Suprapubic skin (tissue), 4 donors: ENCODE data around the gene CD109. TPM values are rescaled to one million over a fixed set of nuclear protein-coding genes. Genes with fewer than 3 reads are reported as not detected.

Source experiments
- DNase-seq, 2 donors: peaks; one replicate each; pipeline ENCODE4 v3.0.0-alpha.2; 2019; ENCODE audit warnings: low spot score in 2 of 2
- H3K27ac ChIP-seq: fragments of 200-600 bp; sonication (generic); one replicate; pipeline ENCODE4 v1.5.1; 2019
- H3K27me3 ChIP-seq: fragments of 200-600 bp; sonication (generic); one replicate; pipeline ENCODE4 v1.5.1; 2019
- H3K36me3 ChIP-seq: fragments of 200-600 bp; sonication (generic); one replicate; pipeline ENCODE4 v1.5.1; 2019
- H3K4me1 ChIP-seq: fragments of 200-600 bp; sonication (generic); one replicate; pipeline ENCODE4 v1.5.1; 2019
- H3K4me3 ChIP-seq: fragments of 200-600 bp; sonication (generic); one replicate; pipeline ENCODE4 v1.5.1; 2019; ENCODE audit warnings: mild to moderate bottlenecking
- H3K9me3 ChIP-seq: fragments of 200-600 bp; sonication (generic); one replicate; pipeline ENCODE4 v1.5.1; 2019
- EP300 ChIP-seq: sonication (generic); formaldehyde crosslinking; IDR thresholded peaks from one replicate; pipeline ENCODE4 v1.6.1; 2017; ENCODE audit warnings: antibody characterized with exemption
- POLR2A ChIP-seq, 2 donors: fragments of 450-650 bp; IDR thresholded peaks; one replicate each; pipeline ENCODE4 v1.6.1; 2017; ENCODE audit warnings: antibody characterized with exemption in 2 of 2, mild to moderate bottlenecking in 2 of 2, moderate library complexity in 2 of 2
- POLR2AphosphoS5 ChIP-seq, 3 donors: sonication (generic); formaldehyde crosslinking; IDR thresholded peaks; one replicate each; pipeline ENCODE4 v1.6.1; 2017; ENCODE audit warnings: antibody characterized with exemption in 3 of 3
- WGBS: methylation state at CpG from one replicate; pipeline ENCODE4 v1.1.5; 2018; 5-methylcytosine and 5-hydroxymethylcytosine counted together
- total RNA-seq, 4 donors: library from RNA; depleted of rRNA; stranded (reverse); fragments of >200 nt; gene quantifications; one replicate each; pipeline ENCODE4 v1.1.0, GENCODE V29; 2016
- TF ChIP-seq, protein P1 (sequence below), 2 donors: fragments of 200-600 bp in 1 of 2; fragments of 450-650 bp in 1 of 2; sonication (generic) in 1 of 2; IDR thresholded peaks; one replicate each; pipeline ENCODE4 v1.5.1; 2016 to 2019; ENCODE audit warnings: antibody characterized with exemption in 2 of 2, mild to moderate bottlenecking in 1 of 2, moderate library complexity in 1 of 2

CD109 gene
- total RNA-seq, 4 donors from 2014 or later, result 27.5 to 48.2 (median 43.1) TPM

DNA sequence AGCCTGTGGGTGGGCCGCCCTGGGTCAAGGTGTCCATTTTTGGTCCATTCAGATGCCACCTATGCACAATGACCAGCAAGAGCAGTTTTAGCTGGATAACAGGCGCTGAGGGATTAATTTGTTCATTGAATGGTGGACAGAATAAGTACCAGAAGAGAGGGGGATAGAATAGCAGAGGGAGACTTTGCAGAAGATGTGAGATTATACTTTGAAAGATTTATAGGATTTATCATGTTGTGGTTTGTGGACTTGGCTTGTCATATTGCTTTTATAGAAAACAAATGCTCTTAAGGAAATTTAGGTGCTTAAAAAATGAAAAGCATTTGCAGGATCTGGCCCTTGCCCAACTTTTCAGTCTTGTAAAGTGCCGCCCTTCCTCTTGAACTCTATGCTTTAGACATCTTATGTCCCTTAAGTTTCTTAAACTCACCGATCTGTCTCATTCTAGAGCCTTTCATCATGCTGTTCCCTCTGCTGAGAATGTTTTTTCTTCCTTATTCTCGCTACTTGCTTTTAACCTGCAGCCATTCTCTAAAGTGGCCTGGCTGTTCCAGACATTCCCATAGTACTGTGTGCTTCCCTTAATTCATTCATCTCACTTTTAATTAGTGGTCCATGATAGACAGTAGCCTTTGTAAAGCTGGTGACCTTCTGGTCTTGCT is 42.5 kb downstream of the CD109 start:
- H3K4me1 ChIP-seq, result no peaks in the 10 kb centered on the region
- no peak overlapping the region for H3K4me3 ChIP-seq
- peaks cover 21% of the 10 kb centered on the region for H3K36me3 ChIP-seq
- no peak for DNase-seq
- TF ChIP-seq POLR2AphosphoS5 (IDR thresholded peaks at IDR 0.05) (no peak), EP300 (no peak), POLR2A (IDR thresholded peaks at IDR 0.05) (no peak)
- TF ChIP-seq, protein P1, sequence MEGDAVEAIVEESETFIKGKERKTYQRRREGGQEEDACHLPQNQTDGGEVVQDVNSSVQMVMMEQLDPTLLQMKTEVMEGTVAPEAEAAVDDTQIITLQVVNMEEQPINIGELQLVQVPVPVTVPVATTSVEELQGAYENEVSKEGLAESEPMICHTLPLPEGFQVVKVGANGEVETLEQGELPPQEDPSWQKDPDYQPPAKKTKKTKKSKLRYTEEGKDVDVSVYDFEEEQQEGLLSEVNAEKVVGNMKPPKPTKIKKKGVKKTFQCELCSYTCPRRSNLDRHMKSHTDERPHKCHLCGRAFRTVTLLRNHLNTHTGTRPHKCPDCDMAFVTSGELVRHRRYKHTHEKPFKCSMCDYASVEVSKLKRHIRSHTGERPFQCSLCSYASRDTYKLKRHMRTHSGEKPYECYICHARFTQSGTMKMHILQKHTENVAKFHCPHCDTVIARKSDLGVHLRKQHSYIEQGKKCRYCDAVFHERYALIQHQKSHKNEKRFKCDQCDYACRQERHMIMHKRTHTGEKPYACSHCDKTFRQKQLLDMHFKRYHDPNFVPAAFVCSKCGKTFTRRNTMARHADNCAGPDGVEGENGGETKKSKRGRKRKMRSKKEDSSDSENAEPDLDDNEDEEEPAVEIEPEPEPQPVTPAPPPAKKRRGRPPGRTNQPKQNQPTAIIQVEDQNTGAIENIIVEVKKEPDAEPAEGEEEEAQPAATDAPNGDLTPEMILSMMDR (IDR thresholded peaks at IDR 0.05), result no peak
- no peaks in the 10 kb centered on the region for H3K27me3 ChIP-seq
- 77% methylated on average over 5 of the region's 5 CpGs for WGBS
- no peak overlapping the region for H3K27ac ChIP-seq
- no peaks in the 10 kb centered on the region for H3K9me3 ChIP-seq

DNA sequence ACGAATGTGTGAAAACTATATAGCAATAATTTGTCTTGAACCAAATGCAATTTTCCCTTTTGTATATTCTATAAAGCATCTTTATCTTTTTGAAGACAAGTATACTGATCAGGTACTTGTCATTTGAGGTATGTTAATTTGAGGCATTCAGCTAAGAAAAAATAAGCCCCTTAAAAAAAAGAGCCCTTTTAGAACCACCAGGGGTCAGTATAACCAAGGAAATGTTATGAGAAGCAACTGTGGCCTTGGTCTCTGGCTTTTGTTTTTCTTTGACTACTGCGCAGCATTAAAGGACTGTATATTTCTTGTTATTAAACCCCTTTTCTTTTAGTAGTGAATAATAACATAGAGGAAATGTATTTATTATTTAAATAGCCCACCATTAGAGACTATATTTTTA is 43.1 kb downstream of the CD109 start:
- 68% methylated on average over 2 of the region's 2 CpGs for WGBS
- no peaks in the 10 kb centered on the region for H3K9me3 ChIP-seq
- H3K27ac ChIP-seq, result no peak overlapping the region
- H3K4me3 ChIP-seq, result no peak overlapping the region
- no peak for DNase-seq
- H3K27me3 ChIP-seq, result no peaks in the 10 kb centered on the region
- H3K36me3 ChIP-seq, result peaks cover 17% of the 10 kb centered on the region
- TF ChIP-seq, protein P1 (IDR thresholded peaks at IDR 0.05), result peak; percentile 50 to 56
- TF ChIP-seq POLR2AphosphoS5 (IDR thresholded peaks at IDR 0.05) (no peak), EP300 (no peak), POLR2A (IDR thresholded peaks at IDR 0.05) (no peak)
- H3K4me1 ChIP-seq, result no peaks in the 10 kb centered on the region

DNA sequence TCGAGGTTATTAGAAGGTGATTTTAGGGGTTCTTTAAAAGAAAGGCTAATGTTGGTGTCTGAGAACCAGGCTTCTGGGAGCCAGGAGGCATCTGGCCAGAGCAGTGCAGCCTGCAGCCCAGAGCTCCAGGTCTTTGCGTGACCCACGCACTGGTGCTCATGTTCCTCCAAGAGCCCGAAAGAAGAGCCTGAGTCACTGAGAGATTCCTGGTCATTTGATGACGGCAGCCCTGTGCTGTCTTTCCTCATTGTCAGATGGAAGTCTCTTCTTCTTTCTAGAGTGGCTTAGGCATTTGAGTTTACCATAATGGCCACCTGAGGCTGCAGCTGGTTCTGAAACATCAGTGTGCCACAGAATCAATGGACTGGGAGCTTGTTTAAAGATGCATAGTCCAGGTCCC is 46.4 kb downstream of the CD109 start:
- Histone ChIP-seq H3K27ac (no peak overlapping the region), H3K4me3 (no peak overlapping the region), H3K4me1 (no peaks in the 10 kb centered on the region), H3K27me3 (no peaks in the 10 kb centered on the region), H3K36me3 (peaks cover 5% of the 10 kb centered on the region), H3K9me3 (no peaks in the 10 kb centered on the region)
- no peak for TF ChIP-seq POLR2AphosphoS5 (IDR thresholded peaks at IDR 0.05)
- no peak for TF ChIP-seq EP300
- TF ChIP-seq, protein P1 (IDR thresholded peaks at IDR 0.05), result no peak
- no peak for TF ChIP-seq POLR2A (IDR thresholded peaks at IDR 0.05)
- no peak for DNase-seq
- WGBS, result 94% methylated on average over 5 of the region's 5 CpGs

DNA sequence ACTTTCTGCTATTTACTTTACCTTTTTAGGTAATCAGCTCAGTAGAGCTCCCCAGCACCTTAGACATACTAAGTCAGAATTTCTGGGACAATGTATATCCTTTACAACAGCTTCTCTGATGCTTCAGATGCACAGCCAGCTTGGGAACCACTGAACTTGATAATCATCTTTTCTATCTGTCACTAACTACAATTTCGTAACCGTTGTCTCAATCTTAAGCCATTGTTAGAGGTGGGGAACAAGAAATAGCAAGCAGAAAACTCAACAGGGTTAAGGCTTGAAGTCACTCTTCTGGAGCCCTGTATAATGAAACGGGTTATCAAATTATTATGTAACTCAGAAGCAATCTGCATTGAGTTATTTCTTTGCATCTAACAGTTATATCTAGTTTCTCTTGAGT is 47.1 kb downstream of the CD109 start:
- peaks cover 2% of the 10 kb centered on the region for H3K36me3 ChIP-seq
- H3K27me3 ChIP-seq, result no peaks in the 10 kb centered on the region
- no peaks in the 10 kb centered on the region for H3K4me1 ChIP-seq
- DNase-seq, result no peak
- H3K4me3 ChIP-seq, result no peak overlapping the region
- no peak overlapping the region for H3K27ac ChIP-seq
- WGBS, result 75% methylated on average over 3 of the region's 3 CpGs
- H3K9me3 ChIP-seq, result no peaks in the 10 kb centered on the region
- no peak for TF ChIP-seq POLR2AphosphoS5 (IDR thresholded peaks at IDR 0.05)

DNA sequence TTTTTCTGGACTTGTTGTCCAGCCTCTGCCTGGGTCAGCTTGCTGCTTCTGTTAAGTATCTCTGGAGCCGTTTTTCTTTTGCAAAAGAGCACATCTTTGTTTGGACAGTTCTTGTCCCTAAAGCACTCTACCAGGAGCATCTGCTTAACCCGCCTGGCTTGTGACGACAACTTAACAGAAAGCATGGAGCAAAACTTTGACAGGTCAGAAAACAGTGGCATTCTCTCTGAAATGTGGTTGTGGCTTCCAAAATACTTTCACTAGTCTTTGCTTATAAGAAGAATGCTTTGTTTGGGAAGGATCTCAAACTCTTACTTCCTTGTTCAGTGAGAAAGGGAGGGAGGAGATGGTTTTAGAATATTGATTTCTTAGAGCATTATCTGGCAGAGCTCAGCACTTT is 47.6 kb downstream of the CD109 start:
- DNase-seq, result no peak
- H3K27me3 ChIP-seq, result no peaks in the 10 kb centered on the region
- no peak overlapping the region for H3K27ac ChIP-seq
- no peak for TF ChIP-seq POLR2AphosphoS5 (IDR thresholded peaks at IDR 0.05)
- TF ChIP-seq EP300, result no peak
- no peak for TF ChIP-seq POLR2A (IDR thresholded peaks at IDR 0.05)
- TF ChIP-seq, protein P1 (IDR thresholded peaks at IDR 0.05), result no peak
- no peaks in the 10 kb centered on the region for H3K9me3 ChIP-seq
- 74% methylated on average over 3 of the region's 3 CpGs for WGBS
- H3K4me1 ChIP-seq, result no peaks in the 10 kb centered on the region
- H3K36me3 ChIP-seq, result no peaks in the 10 kb centered on the region
- no peak overlapping the region for H3K4me3 ChIP-seq

DNA sequence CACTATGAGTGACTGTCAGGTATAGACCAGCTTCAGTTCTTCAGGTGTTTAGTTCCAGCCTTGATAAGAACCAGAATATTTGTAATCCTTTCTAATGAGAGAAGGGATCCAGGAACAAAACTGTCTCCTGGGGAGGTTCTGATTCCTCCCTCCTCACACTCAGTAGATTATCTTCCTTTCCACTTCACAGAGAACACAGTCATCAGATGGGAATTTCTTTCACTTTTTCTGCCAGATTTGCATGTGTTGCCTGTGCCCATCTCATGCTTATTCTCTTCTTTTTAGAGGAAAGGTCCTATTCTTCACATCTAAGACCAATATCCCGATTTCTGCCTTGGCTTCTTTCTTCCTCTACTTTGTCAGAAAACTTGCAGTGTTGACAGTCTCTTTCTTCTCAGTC is 50.8 kb downstream of the CD109 start:
- WGBS, result 82% methylated on average over 1 of the region's 1 CpG
- Histone ChIP-seq H3K4me1 (no peaks in the 10 kb centered on the region), H3K27ac (no peak overlapping the region), H3K4me3 (no peak overlapping the region), H3K27me3 (no peaks in the 10 kb centered on the region), H3K9me3 (no peaks in the 10 kb centered on the region), H3K36me3 (peaks cover 7% of the 10 kb centered on the region)
- TF ChIP-seq POLR2A (IDR thresholded peaks at IDR 0.05) (no peak), POLR2AphosphoS5 (IDR thresholded peaks at IDR 0.05) (no peak), EP300 (no peak)
- TF ChIP-seq, protein P1 (IDR thresholded peaks at IDR 0.05), result no peak
- DNase-seq, result no peak
